HG03095 (cell line): ENCODE measurements around the gene CDH2.

Source experiments
- ATAC-seq: cut with Tn5 transposase; IDR thresholded peaks from one replicate; pipeline ENCODE4 v1.9.1; 2021; ENCODE audit warnings: moderate library complexity; ENCODE audit not compliant: unreplicated experiment

The CDH2 gene

GRCh38 chr18:28088477-28088876 is 88.5 kb downstream of the CDH2 start:
- no peak for ATAC-seq

- ATAC-seq, result no peak
Observed at GRCh38 chr18:28086670-28087552, 90.0 kb downstream of the CDH2 start.

- ATAC-seq, result no peak
Observed at GRCh38 chr18:28081516-28081915, 95.4 kb downstream of the CDH2 start.

- no peak for ATAC-seq
Observed at GRCh38 chr18:28080876-28081300, 96.0 kb downstream of the CDH2 start.

- ATAC-seq, result no peak
Observed at GRCh38 chr18:28079883-28080282, 97.0 kb downstream of the CDH2 start.

GRCh38 chr18:28078849-28079248 is 98.1 kb downstream of the CDH2 start:
- no peak for ATAC-seq

- ATAC-seq, result no peak
Observed at GRCh38 chr18:28078298-28078697, 98.6 kb downstream of the CDH2 start.

- no peak for ATAC-seq
Observed at GRCh38 chr18:28075501-28075900, 101.4 kb downstream of the CDH2 start.

GRCh38 chr18:28074076-28074475 is 102.9 kb downstream of the CDH2 start:
- ATAC-seq, result no peak

- no peak for ATAC-seq
Observed at GRCh38 chr18:28073658-28074057, 103.3 kb downstream of the CDH2 start.

- no peak for ATAC-seq
Observed at GRCh38 chr18:28071199-28071598, 105.7 kb downstream of the CDH2 start.

GRCh38 chr18:28068207-28068606 is 108.7 kb downstream of the CDH2 start:
- ATAC-seq, result no peak

- no peak for ATAC-seq
Observed at GRCh38 chr18:28067346-28067745, 109.6 kb downstream of the CDH2 start.

- no peak for ATAC-seq
Observed at GRCh38 chr18:28065793-28066186, 111.1 kb downstream of the CDH2 start.

GRCh38 chr18:28065031-28065792 is 111.7 kb downstream of the CDH2 start:
- no peak for ATAC-seq

- ATAC-seq, result no peak
Observed at GRCh38 chr18:28063926-28064325, 113.0 kb downstream of the CDH2 start.

- no peak for ATAC-seq
Observed at GRCh38 chr18:28063271-28063761, 113.6 kb downstream of the CDH2 start.

- ATAC-seq, result no peak
Observed at GRCh38 chr18:28062443-28062842, 114.5 kb downstream of the CDH2 start.

- ATAC-seq, result no peak
Observed at GRCh38 chr18:28059861-28060260, 117.1 kb downstream of the CDH2 start.

GRCh38 chr18:28050545-28050944 is 126.4 kb downstream of the CDH2 start:
- ATAC-seq, result no peak

- no peak for ATAC-seq
Observed at GRCh38 chr18:28048612-28049011, 128.3 kb downstream of the CDH2 start.

- ATAC-seq, result no peak
Observed at GRCh38 chr18:28045880-28046279, 131.1 kb downstream of the CDH2 start.
